ENCODE results near the gene STAB1. TPM values are rescaled to one million over a fixed set of nuclear protein-coding genes. Genes with fewer than 3 reads are reported as not detected.
A peak's percentile ranks its signal among the peaks of the same experiment; 100 is the strongest.

STAB1 gene
- total and polyA plus RNA-seq, 2 of the 13 experiments (the other 11 are each of a cell fraction or from before 2014, with no cell fraction given) = 0.09 to 0.34 TPM

DNA sequence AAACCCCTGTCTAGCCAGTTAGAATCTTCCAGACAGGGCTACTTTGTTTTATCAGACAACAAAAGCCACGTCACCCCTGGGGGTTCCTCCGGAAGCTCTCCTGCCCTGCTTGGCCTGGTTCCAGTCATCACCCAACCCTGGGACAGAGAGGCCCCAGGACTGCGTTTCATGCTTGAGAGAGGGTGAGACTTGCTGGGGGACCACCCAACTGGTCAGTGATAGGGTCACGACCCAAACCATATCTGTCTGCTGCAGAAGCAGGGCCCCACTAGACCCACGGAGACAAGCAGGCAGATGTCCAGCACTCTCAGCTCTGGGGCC is 37.3 kb downstream of the STAB1 start (continued):
- TF ChIP-seq, protein P1, sequence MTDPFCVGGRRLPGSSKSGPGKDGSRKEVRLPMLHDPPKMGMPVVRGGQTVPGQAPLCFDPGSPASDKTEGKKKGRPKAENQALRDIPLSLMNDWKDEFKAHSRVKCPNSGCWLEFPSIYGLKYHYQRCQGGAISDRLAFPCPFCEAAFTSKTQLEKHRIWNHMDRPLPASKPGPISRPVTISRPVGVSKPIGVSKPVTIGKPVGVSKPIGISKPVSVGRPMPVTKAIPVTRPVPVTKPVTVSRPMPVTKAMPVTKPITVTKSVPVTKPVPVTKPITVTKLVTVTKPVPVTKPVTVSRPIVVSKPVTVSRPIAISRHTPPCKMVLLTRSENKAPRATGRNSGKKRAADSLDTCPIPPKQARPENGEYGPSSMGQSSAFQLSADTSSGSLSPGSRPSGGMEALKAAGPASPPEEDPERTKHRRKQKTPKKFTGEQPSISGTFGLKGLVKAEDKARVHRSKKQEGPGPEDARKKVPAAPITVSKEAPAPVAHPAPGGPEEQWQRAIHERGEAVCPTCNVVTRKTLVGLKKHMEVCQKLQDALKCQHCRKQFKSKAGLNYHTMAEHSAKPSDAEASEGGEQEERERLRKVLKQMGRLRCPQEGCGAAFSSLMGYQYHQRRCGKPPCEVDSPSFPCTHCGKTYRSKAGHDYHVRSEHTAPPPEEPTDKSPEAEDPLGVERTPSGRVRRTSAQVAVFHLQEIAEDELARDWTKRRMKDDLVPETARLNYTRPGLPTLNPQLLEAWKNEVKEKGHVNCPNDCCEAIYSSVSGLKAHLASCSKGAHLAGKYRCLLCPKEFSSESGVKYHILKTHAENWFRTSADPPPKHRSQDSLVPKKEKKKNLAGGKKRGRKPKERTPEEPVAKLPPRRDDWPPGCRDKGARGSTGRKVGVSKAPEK (CRISPR knock-in tag; IDR thresholded peaks at IDR 0.05; ENCODE audit: borderline replicate concordance) = no peak
- TF ChIP-seq ZNF350 (CRISPR knock-in tag; IDR thresholded peaks at IDR 0.05; ENCODE audit: borderline replicate concordance, low read depth) (no peak), ZNF407 (CRISPR knock-in tag; IDR thresholded peaks at IDR 0.05; ENCODE audit: not compliant biosample characterization) (no peak), ZNF138 (CRISPR knock-in tag; IDR thresholded peaks at IDR 0.05; ENCODE audit: low read depth) (no peak), MTF2 (CRISPR knock-in tag; IDR thresholded peaks at IDR 0.05; ENCODE audit: borderline replicate concordance) (no peak), ZFP36 (IDR thresholded peaks at IDR 0.05; ENCODE audit: borderline replicate concordance, low read depth, low read length, partially characterized antibody) (no peak), SIN3B (IDR thresholded peaks at IDR 0.05; ENCODE audit: low read length) (no peak), TCF7 (IDR thresholded peaks at IDR 0.05; ENCODE audit: low read depth) (no peak), ZNF510 (CRISPR knock-in tag; IDR thresholded peaks at IDR 0.05; ENCODE audit: low read depth) (no peak), ZNF564 (CRISPR knock-in tag; IDR thresholded peaks at IDR 0.05) (0 out of 2 replicates have a peak, but pooled peaks have one; percentile 55), SCMH1 (CRISPR knock-in tag; IDR thresholded peaks at IDR 0.05; ENCODE audit: borderline replicate concordance) (no peak)
- TF ChIP-seq, protein P2, sequence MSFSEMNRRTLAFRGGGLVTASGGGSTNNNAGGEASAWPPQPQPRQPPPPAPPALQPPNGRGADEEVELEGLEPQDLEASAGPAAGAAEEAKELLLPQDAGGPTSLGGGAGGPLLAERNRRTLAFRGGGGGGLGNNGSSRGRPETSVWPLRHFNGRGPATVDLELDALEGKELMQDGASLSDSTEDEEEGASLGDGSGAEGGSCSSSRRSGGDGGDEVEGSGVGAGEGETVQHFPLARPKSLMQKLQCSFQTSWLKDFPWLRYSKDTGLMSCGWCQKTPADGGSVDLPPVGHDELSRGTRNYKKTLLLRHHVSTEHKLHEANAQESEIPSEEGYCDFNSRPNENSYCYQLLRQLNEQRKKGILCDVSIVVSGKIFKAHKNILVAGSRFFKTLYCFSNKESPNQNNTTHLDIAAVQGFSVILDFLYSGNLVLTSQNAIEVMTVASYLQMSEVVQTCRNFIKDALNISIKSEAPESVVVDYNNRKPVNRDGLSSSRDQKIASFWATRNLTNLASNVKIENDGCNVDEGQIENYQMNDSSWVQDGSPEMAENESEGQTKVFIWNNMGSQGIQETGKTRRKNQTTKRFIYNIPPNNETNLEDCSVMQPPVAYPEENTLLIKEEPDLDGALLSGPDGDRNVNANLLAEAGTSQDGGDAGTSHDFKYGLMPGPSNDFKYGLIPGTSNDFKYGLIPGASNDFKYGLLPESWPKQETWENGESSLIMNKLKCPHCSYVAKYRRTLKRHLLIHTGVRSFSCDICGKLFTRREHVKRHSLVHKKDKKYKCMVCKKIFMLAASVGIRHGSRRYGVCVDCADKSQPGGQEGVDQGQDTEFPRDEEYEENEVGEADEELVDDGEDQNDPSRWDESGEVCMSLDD (CRISPR knock-in tag; IDR thresholded peaks at IDR 0.05; ENCODE audit: borderline replicate concordance) = no peak
- TF ChIP-seq, protein P3, sequence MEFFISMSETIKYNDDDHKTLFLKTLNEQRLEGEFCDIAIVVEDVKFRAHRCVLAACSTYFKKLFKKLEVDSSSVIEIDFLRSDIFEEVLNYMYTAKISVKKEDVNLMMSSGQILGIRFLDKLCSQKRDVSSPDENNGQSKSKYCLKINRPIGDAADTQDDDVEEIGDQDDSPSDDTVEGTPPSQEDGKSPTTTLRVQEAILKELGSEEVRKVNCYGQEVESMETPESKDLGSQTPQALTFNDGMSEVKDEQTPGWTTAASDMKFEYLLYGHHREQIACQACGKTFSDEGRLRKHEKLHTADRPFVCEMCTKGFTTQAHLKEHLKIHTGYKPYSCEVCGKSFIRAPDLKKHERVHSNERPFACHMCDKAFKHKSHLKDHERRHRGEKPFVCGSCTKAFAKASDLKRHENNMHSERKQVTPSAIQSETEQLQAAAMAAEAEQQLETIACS (CRISPR knock-in tag; IDR thresholded peaks at IDR 0.05) = no peak

Data from HepG2 (cell line).